HTERT RPE-1 (cell line): ENCODE measurements around the gene NCOR2.

Experiments used
- in situ Hi-C: fragments of 300-500 bp; cut with MboI; formaldehyde crosslinking; loops from 4 replicates; pipeline ENCODE4 v1.14.3; 2020; ENCODE audit warnings: low sequenced_read_pairs

Gene NCOR2

GRCh38 chr12:124566997-124567672 lies at the start of gene NCOR2:
Gene NCOR2 (minus strand): TSS chr12:124567612. CDS start chr12:124495251, 72,361 bp downstream.
- in situ Hi-C loops: no loop called here

- in situ Hi-C loops: no loop called here
These were observed 49.2 kb upstream of the NCOR2 start for GRCh38 chr12:124616394-124617221.

GRCh38 chr12:124614512-124615292 lies 47.3 kb upstream of the NCOR2 start:
- in situ Hi-C loops: no loop called here

- in situ Hi-C loops: no loop called here
These were observed 45.8 kb upstream of the NCOR2 start for GRCh38 chr12:124613151-124613585.

GRCh38 chr12:124612410-124612680 lies 44.9 kb upstream of the NCOR2 start:
- in situ Hi-C loops: no loop called here

GRCh38 chr12:124611559-124612409 lies 44.4 kb upstream of the NCOR2 start:
- in situ Hi-C loops: no loop called here

- in situ Hi-C loops: no loop called here
These were observed 43.5 kb upstream of the NCOR2 start for GRCh38 chr12:124610629-124611558.

GRCh38 chr12:124610021-124610612 lies 42.7 kb upstream of the NCOR2 start:
- in situ Hi-C loops: no loop called here

- in situ Hi-C loops: no loop called here
These were observed 41.9 kb upstream of the NCOR2 start for GRCh38 chr12:124609041-124609989.

- in situ Hi-C loops: no loop called here
These were observed 41.0 kb upstream of the NCOR2 start for GRCh38 chr12:124608450-124608870.

- in situ Hi-C loops: no loop called here
These were observed 40.4 kb upstream of the NCOR2 start for GRCh38 chr12:124607681-124608425.

GRCh38 chr12:124605883-124606774 lies 38.7 kb upstream of the NCOR2 start:
- in situ Hi-C loops: no loop called here

GRCh38 chr12:124605150-124605882 lies 37.9 kb upstream of the NCOR2 start:
- in situ Hi-C loops: no loop called here

- in situ Hi-C loops: no loop called here
These were observed 36.9 kb upstream of the NCOR2 start for GRCh38 chr12:124604264-124604680.

- in situ Hi-C loops: no loop called here
These were observed 36.4 kb upstream of the NCOR2 start for GRCh38 chr12:124603831-124604251.

- in situ Hi-C loops: no loop called here
These were observed 35.7 kb upstream of the NCOR2 start for GRCh38 chr12:124603100-124603541.
